CD4-positive, CD25-positive, alpha-beta regulatory T cell (primary cell): ENCODE data around the gene SOX10. TPM values are rescaled to one million over a fixed set of nuclear protein-coding genes. Genes with fewer than 3 reads are reported as not detected.
A peak's percentile ranks its signal among the peaks of the same experiment; 100 is the strongest.

ENCODE experiments used
- ATAC-seq, 2 donors: fragments of 150-1000 bp; cut with Tn5 transposase; one replicate each; pipeline ENCODE4 v1.10.0; 2021; ENCODE audit warnings: low read depth in 2 of 2, moderate number of reproducible peaks in 2 of 2, moderate library complexity in 1 of 2
- DNase-seq, 3 donors: peaks; one replicate each; pipeline versions ENCODE4 v3.0.0 to v3.0.0-alpha.2; 2012 to 2022; ENCODE audit warnings: mixed read lengths in 1 of 3
- H3K27ac ChIP-seq: one replicate; pipeline ENCODE4 v1.7.0; 2013; ENCODE audit warnings: mild to moderate bottlenecking, low read length; ENCODE audit not compliant: insufficient read depth, poor library complexity, severe bottlenecking
- H3K27me3 ChIP-seq: one replicate; pipeline ENCODE4 v1.7.0; 2013; ENCODE audit warnings: low read length; ENCODE audit not compliant: control insufficient read depth, insufficient read depth
- H3K36me3 ChIP-seq: one replicate; pipeline ENCODE4 v1.7.0; 2013; ENCODE audit warnings: mild to moderate bottlenecking, low read length, moderate library complexity; ENCODE audit not compliant: control insufficient read depth, insufficient read depth
- H3K4me1 ChIP-seq: 2 replicates; pipeline ENCODE4 v1.7.0; 2013; ENCODE audit warnings: mild to moderate bottlenecking, low read length; ENCODE audit not compliant: insufficient read depth, control insufficient read depth, poor library complexity, severe bottlenecking
- H3K4me3 ChIP-seq: one replicate; pipeline ENCODE4 v1.7.0; 2013; ENCODE audit warnings: low read depth, mild to moderate bottlenecking, low read length, moderate library complexity
- H3K9me3 ChIP-seq, 2 experiments: 1 replicate in 1 of 2; 2 replicates in 1 of 2; pipeline ENCODE4 v1.7.0; 2013; ENCODE audit warnings: low read length in 2 of 2, mild to moderate bottlenecking in 1 of 2, moderate library complexity in 1 of 2; ENCODE audit not compliant: control insufficient read depth in 2 of 2
- H3K27ac Mint-ChIP-seq, 3 donors: one replicate each; pipeline ENCODE4 v1.8.0; 2020 to 2022; ENCODE audit warnings: mild to moderate bottlenecking in 3 of 3, mixed read lengths in 3 of 3, moderate library complexity in 2 of 3
- H3K27me3 Mint-ChIP-seq: one replicate; pipeline ENCODE4 v1.8.0; 2022; ENCODE audit warnings: mild to moderate bottlenecking, mixed read lengths
- H3K36me3 Mint-ChIP-seq: one replicate; pipeline ENCODE4 v1.8.0; 2020; ENCODE audit warnings: mixed read lengths
- H3K4me1 Mint-ChIP-seq, 4 donors: one replicate each; pipeline ENCODE4 v1.8.0; 2020 to 2022; ENCODE audit warnings: mixed read lengths in 4 of 4, mild to moderate bottlenecking in 1 of 4
- H3K4me3 Mint-ChIP-seq, 4 donors: one replicate each; pipeline ENCODE4 v1.8.0; 2020 to 2022; ENCODE audit warnings: mild to moderate bottlenecking in 4 of 4, mixed read lengths in 4 of 4, moderate library complexity in 3 of 4
- H3K9me3 Mint-ChIP-seq, 7 donors: one replicate each; pipeline ENCODE4 v1.8.0; 2020 to 2022; ENCODE audit warnings: mixed read lengths in 7 of 7, mild to moderate bottlenecking in 3 of 7, moderate library complexity in 2 of 7
- polyA plus RNA-seq, 4 donors: library from polyadenylated mRNA; unstranded; fragments of 300-500 nt; fragmentation: Illumina TruSeq; gene quantifications; one replicate each; pipeline ENCODE4 v1.2.3, GENCODE V29; 2021
- total RNA-seq: library from RNA; stranded (reverse); gene quantifications from one replicate; pipeline ENCODE4 v1.2.3, GENCODE V29; 2022

The SOX10 gene
- total and polyA plus RNA-seq, 5 donors from 2014 or later = not detected

GRCh38 chr22:37996515-37997246, 12.3 kb upstream of the SOX10 start:
- ATAC-seq (no peak), DNase-seq (no peak)
- peak overlapping the region in 1 of 3 donors; percentile 89 for H3K27ac Mint-ChIP-seq
- no peaks in the 10 kb centered on the region for H3K9me3 Mint-ChIP-seq
- Histone ChIP-seq H3K9me3 (no peaks in the 10 kb centered on the region), H3K27me3 (no peaks in the 10 kb centered on the region), H3K4me1 (no peaks in the 10 kb centered on the region), H3K4me3 (no peak overlapping the region), H3K27ac (no peak overlapping the region), H3K36me3 (no peaks in the 10 kb centered on the region)
- no peak overlapping the region for H3K4me3 Mint-ChIP-seq
- no peaks in the 10 kb centered on the region for H3K27me3 Mint-ChIP-seq
- peaks cover 6% of the 10 kb centered on the region for H3K36me3 Mint-ChIP-seq
- peaks cover 0 to 6% (median 1%) of the 10 kb centered on the region in 4 donors for H3K4me1 Mint-ChIP-seq

DNA sequence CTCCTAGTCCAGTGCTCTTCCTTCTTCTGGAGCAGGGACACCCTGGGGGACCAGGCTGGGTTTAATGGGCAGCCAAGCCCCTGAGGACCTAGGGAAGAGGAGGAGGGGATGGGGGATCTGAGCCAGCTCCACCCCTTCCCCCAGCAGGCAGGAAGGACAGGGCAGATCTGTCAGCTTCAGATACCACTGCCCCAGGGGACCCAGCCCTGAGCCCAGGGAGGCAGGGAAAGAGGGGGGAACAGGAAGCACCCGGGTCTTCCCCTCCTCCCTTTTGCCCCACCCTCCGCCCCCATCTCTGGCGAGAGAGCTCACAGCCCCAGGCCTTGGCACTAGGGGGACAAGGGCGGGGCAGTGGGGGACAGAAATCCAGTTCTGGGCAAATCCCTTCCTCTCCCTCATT, 11.7 kb upstream of the SOX10 start:
- Histone ChIP-seq H3K4me3 (no peak overlapping the region), H3K27me3 (no peaks in the 10 kb centered on the region), H3K9me3 (no peaks in the 10 kb centered on the region), H3K4me1 (no peaks in the 10 kb centered on the region), H3K27ac (no peak overlapping the region), H3K36me3 (no peaks in the 10 kb centered on the region)
- ATAC-seq (no peak), DNase-seq (no peak)
- no peak overlapping the region for H3K4me3 Mint-ChIP-seq
- H3K36me3 Mint-ChIP-seq = peaks cover 4% of the 10 kb centered on the region
- no peaks in the 10 kb centered on the region for H3K27me3 Mint-ChIP-seq
- no peaks in the 10 kb centered on the region for H3K9me3 Mint-ChIP-seq
- no peak overlapping the region for H3K27ac Mint-ChIP-seq
- peaks cover 0 to 4% (median 1%) of the 10 kb centered on the region in 4 donors for H3K4me1 Mint-ChIP-seq

DNA sequence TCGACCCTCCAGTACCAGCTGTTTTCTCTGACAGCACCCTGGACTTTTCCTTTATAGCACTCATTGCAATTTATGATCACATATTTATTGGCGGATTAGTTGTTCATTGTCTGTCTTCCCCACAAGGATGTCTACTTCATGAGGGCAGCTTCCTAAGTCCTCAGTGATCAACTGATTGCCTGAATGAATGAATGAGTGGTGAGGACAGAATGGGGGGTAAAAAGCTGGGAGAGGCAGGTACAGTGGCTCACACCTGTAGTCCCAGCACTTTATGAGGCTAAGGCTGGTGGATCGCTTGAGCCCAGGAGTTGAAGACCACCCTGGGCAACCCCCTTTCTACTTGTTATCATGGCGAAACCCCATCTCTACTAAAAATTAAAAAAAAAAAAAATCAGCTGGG, 11.1 kb upstream of the SOX10 start:
- Histone ChIP-seq H3K4me3 (no peak overlapping the region), H3K9me3 (no peaks in the 10 kb centered on the region), H3K4me1 (no peaks in the 10 kb centered on the region), H3K27me3 (no peaks in the 10 kb centered on the region), H3K27ac (no peak overlapping the region), H3K36me3 (no peaks in the 10 kb centered on the region)
- Mint-ChIP-seq H3K27ac (peak overlapping the region in 1 of 3 donors; percentile 29), H3K4me3 (no peak overlapping the region), H3K36me3 (no peaks in the 10 kb centered on the region), H3K4me1 (peaks cover 0 to 3% (median 0%) of the 10 kb centered on the region in 4 donors), H3K9me3 (no peaks in the 10 kb centered on the region), H3K27me3 (no peaks in the 10 kb centered on the region)
- DNase-seq = no peak
- ATAC-seq = no peak

GRCh38 chr22:37994982-37995381, 10.6 kb upstream of the SOX10 start:
- H3K36me3 Mint-ChIP-seq = no peaks in the 10 kb centered on the region
- no peak overlapping the region for H3K4me3 Mint-ChIP-seq
- H3K27ac Mint-ChIP-seq = peak overlapping the region in 1 of 3 donors; percentile 29
- no peak overlapping the region for H3K27ac ChIP-seq
- DNase-seq (no peak), ATAC-seq (no peak)
- H3K27me3 Mint-ChIP-seq = no peaks in the 10 kb centered on the region
- peaks cover 0 to 3% (median 0%) of the 10 kb centered on the region in 4 donors for H3K4me1 Mint-ChIP-seq
- no peak overlapping the region for H3K4me3 ChIP-seq
- no peaks in the 10 kb centered on the region for H3K9me3 Mint-ChIP-seq
- no peaks in the 10 kb centered on the region for H3K27me3 ChIP-seq
- no peaks in the 10 kb centered on the region for H3K36me3 ChIP-seq
- H3K9me3 ChIP-seq = no peaks in the 10 kb centered on the region
- H3K4me1 ChIP-seq = no peaks in the 10 kb centered on the region

- Histone ChIP-seq H3K27ac (no peak overlapping the region), H3K27me3 (no peaks in the 10 kb centered on the region)
Measured at GRCh38 chr22:37994049-37994448, 9.7 kb upstream of the SOX10 start.

DNA sequence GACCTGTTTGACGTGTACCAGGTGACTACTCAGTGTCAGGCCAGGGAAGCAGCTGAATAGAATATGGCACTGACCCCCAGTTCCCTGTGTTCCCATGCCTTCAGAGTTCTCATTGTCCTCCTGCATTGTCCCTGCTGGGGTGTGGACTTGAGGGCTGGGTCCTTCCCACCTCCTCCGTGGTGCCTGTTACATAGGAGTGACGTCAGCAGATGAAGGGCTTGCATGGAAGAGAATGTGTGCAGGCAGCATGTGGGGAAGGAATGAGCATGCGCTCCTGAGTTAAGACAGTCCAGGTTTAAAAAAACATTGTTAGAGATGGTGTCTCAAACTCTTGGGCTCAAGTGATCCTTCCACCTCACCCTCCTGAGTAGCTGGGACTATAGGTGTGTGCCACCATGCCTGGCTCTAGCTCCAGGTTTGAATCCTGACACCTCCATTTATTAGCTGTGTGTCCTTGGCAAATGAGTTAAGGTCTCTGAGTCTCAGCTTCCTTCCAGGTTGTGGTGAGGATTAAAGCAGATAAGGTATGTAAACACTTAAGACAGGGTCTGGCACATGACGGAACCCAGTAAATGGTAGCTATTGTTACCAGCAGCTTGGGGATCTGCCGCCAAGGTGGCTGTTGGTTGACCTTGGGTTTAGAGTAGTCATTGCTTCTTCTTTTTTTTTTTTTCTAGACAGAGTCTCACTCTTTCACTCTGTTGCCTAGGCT, 7.5 kb upstream of the SOX10 start:
- no peak overlapping the region for H3K4me3 Mint-ChIP-seq
- DNase-seq = no peak
- no peaks in the 10 kb centered on the region for H3K27me3 ChIP-seq
- H3K27me3 Mint-ChIP-seq = no peaks in the 10 kb centered on the region
- H3K27ac Mint-ChIP-seq = no peak overlapping the region
- no peaks in the 10 kb centered on the region for H3K4me1 ChIP-seq
- H3K9me3 ChIP-seq = no peaks in the 10 kb centered on the region
- peaks cover 0 to 3% (median 0%) of the 10 kb centered on the region in 4 donors for H3K4me1 Mint-ChIP-seq
- ATAC-seq = no peak
- no peak overlapping the region for H3K27ac ChIP-seq
- H3K4me3 ChIP-seq = no peak overlapping the region
- H3K36me3 Mint-ChIP-seq = no peaks in the 10 kb centered on the region
- H3K9me3 Mint-ChIP-seq = peaks cover 0 to 2% (median 0%) of the 10 kb centered on the region in 7 donors
- no peaks in the 10 kb centered on the region for H3K36me3 ChIP-seq

More at GRCh38 chr22:37994049-37994448, 9.7 kb upstream of the SOX10 start:
- peaks cover 0 to 3% (median 0%) of the 10 kb centered on the region in 4 donors for H3K4me1 Mint-ChIP-seq
- no peaks in the 10 kb centered on the region for H3K9me3 ChIP-seq
- no peaks in the 10 kb centered on the region for H3K9me3 Mint-ChIP-seq
- no peaks in the 10 kb centered on the region for H3K36me3 ChIP-seq
- H3K4me3 Mint-ChIP-seq = no peak overlapping the region
- DNase-seq (peak in 1 of 3 donors; percentile 6), ATAC-seq (no peak)
- no peaks in the 10 kb centered on the region for H3K36me3 Mint-ChIP-seq
- no peaks in the 10 kb centered on the region for H3K27me3 Mint-ChIP-seq
- H3K27ac Mint-ChIP-seq = peak overlapping the region in 1 of 3 donors; percentile 20
- no peak overlapping the region for H3K4me3 ChIP-seq
- no peaks in the 10 kb centered on the region for H3K4me1 ChIP-seq

- ATAC-seq (no peak), DNase-seq (no peak)
- Mint-ChIP-seq H3K9me3 (peaks cover 0 to 2% (median 0%) of the 10 kb centered on the region in 7 donors), H3K4me1 (peaks cover 0 to 3% (median 0%) of the 10 kb centered on the region in 4 donors), H3K4me3 (no peak overlapping the region), H3K27me3 (no peaks in the 10 kb centered on the region), H3K27ac (no peak overlapping the region), H3K36me3 (no peaks in the 10 kb centered on the region)
- Histone ChIP-seq H3K4me3 (no peak overlapping the region), H3K9me3 (no peaks in the 10 kb centered on the region), H3K4me1 (no peaks in the 10 kb centered on the region), H3K27ac (no peak overlapping the region), H3K27me3 (no peaks in the 10 kb centered on the region), H3K36me3 (no peaks in the 10 kb centered on the region)
Measured at GRCh38 chr22:37990862-37991261, 6.5 kb upstream of the SOX10 start.
